Kidney capillary endothelial cell (primary cell): Measurements from ENCODE around the gene GDF3.
A peak's percentile ranks its signal among the peaks of the same experiment; 100 is the strongest.
"Not testable (repeated sequence)": the region's sequence is repeated elsewhere in the genome, so short reads cannot be mapped to it uniquely, and the experiment has no call there.

Experiments
- DNase-seq: peaks from one replicate; pipeline ENCODE4 v3.0.0-alpha.2; 2018; ENCODE audit warnings: low spot score

The GDF3 gene

GRCh38 chr12:7667125-7667524, 28.4 kb downstream of the GDF3 start:
- DNase-seq, result no peak

- no peak for DNase-seq
Observed at GRCh38 chr12:7666595-7666994, 29.0 kb downstream of the GDF3 start.

- no peak for DNase-seq
Observed at GRCh38 chr12:7661741-7662140, 33.8 kb downstream of the GDF3 start.

- DNase-seq, result no peak
Observed at GRCh38 chr12:7656121-7656520, 39.5 kb downstream of the GDF3 start.

GRCh38 chr12:7650091-7650490, 45.5 kb downstream of the GDF3 start:
- no peak for DNase-seq

- no peak for DNase-seq
Observed at GRCh38 chr12:7647071-7647470, 48.5 kb downstream of the GDF3 start.

- no peak for DNase-seq
Observed at GRCh38 chr12:7646178-7646475, 49.4 kb downstream of the GDF3 start.

GRCh38 chr12:7645395-7646177, 50.0 kb downstream of the GDF3 start:
- DNase-seq, result peak; percentile 52

GRCh38 chr12:7642876-7643309, 52.7 kb downstream of the GDF3 start:
- peak; percentile 38 for DNase-seq

- DNase-seq, result no peak
Observed at GRCh38 chr12:7642287-7642686, 53.3 kb downstream of the GDF3 start.

GRCh38 chr12:7640123-7640995, 55.2 kb downstream of the GDF3 start:
- not testable (repeated sequence) for DNase-seq
